ENCODE data around the gene TMC1.

TMC1 gene

GRCh38 chr9:72596451-72597180, 75.2 kb downstream of the TMC1 start:
- H3K27ac Mint-ChIP-seq, result no peak overlapping the region
- H3K4me3 Mint-ChIP-seq, result peak overlapping the region; percentile 0
- peaks cover 7% of the 10 kb centered on the region for H3K27me3 Mint-ChIP-seq (ENCODE audit: low read depth)
- no peak for DNase-seq (ENCODE audit: low spot score)
- peaks cover 14% of the 10 kb centered on the region for H3K4me1 Mint-ChIP-seq (ENCODE audit: low read depth)
- no peaks in the 10 kb centered on the region for H3K9me3 Mint-ChIP-seq
- H3K36me3 Mint-ChIP-seq (ENCODE audit: low read depth), result no peaks in the 10 kb centered on the region

- Mint-ChIP-seq H3K36me3 (ENCODE audit: low read depth) (no peaks in the 10 kb centered on the region), H3K27me3 (ENCODE audit: low read depth) (peaks cover 7% of the 10 kb centered on the region), H3K27ac (no peak overlapping the region), H3K4me1 (ENCODE audit: low read depth) (peaks cover 12% of the 10 kb centered on the region), H3K4me3 (no peak overlapping the region), H3K9me3 (no peaks in the 10 kb centered on the region)
- no peak for DNase-seq (ENCODE audit: low spot score)
Measured at GRCh38 chr9:72597181-72597517, 75.7 kb downstream of the TMC1 start.

GRCh38 chr9:72597601-72598000, 76.2 kb downstream of the TMC1 start:
- H3K4me1 Mint-ChIP-seq (ENCODE audit: low read depth), result peaks cover 9% of the 10 kb centered on the region
- no peaks in the 10 kb centered on the region for H3K36me3 Mint-ChIP-seq (ENCODE audit: low read depth)
- H3K9me3 Mint-ChIP-seq, result no peaks in the 10 kb centered on the region
- peaks cover 7% of the 10 kb centered on the region for H3K27me3 Mint-ChIP-seq (ENCODE audit: low read depth)
- H3K4me3 Mint-ChIP-seq, result no peak overlapping the region
- no peak overlapping the region for H3K27ac Mint-ChIP-seq
- no peak for DNase-seq (ENCODE audit: low spot score)

- no peak for DNase-seq (ENCODE audit: low spot score)
- peaks cover 9% of the 10 kb centered on the region for H3K4me1 Mint-ChIP-seq (ENCODE audit: low read depth)
- no peak overlapping the region for H3K27ac Mint-ChIP-seq
- H3K4me3 Mint-ChIP-seq, result no peak overlapping the region
- no peaks in the 10 kb centered on the region for H3K36me3 Mint-ChIP-seq (ENCODE audit: low read depth)
- H3K27me3 Mint-ChIP-seq (ENCODE audit: low read depth), result peaks cover 7% of the 10 kb centered on the region
- no peaks in the 10 kb centered on the region for H3K9me3 Mint-ChIP-seq
Measured at GRCh38 chr9:72598639-72599038, 77.2 kb downstream of the TMC1 start.

GRCh38 chr9:72599874-72600534, 78.6 kb downstream of the TMC1 start:
- no peaks in the 10 kb centered on the region for H3K36me3 Mint-ChIP-seq (ENCODE audit: low read depth)
- peaks cover 2% of the 10 kb centered on the region for H3K27me3 Mint-ChIP-seq (ENCODE audit: low read depth)
- H3K27ac Mint-ChIP-seq, result no peak overlapping the region
- H3K4me1 Mint-ChIP-seq (ENCODE audit: low read depth), result peaks cover 9% of the 10 kb centered on the region
- no peaks in the 10 kb centered on the region for H3K9me3 Mint-ChIP-seq
- DNase-seq (ENCODE audit: low spot score), result no peak
- no peak overlapping the region for H3K4me3 Mint-ChIP-seq

- Mint-ChIP-seq H3K9me3 (no peaks in the 10 kb centered on the region), H3K27me3 (ENCODE audit: low read depth) (peaks cover 2% of the 10 kb centered on the region), H3K36me3 (ENCODE audit: low read depth) (no peaks in the 10 kb centered on the region), H3K4me3 (no peak overlapping the region), H3K4me1 (ENCODE audit: low read depth) (peaks cover 9% of the 10 kb centered on the region), H3K27ac (no peak overlapping the region)
- DNase-seq (ENCODE audit: low spot score), result no peak
Measured at GRCh38 chr9:72600671-72601070, 79.3 kb downstream of the TMC1 start.

GRCh38 chr9:72601615-72602014, 80.2 kb downstream of the TMC1 start:
- Mint-ChIP-seq H3K9me3 (no peaks in the 10 kb centered on the region), H3K4me1 (ENCODE audit: low read depth) (peaks cover 3% of the 10 kb centered on the region), H3K4me3 (no peak overlapping the region), H3K36me3 (ENCODE audit: low read depth) (no peaks in the 10 kb centered on the region), H3K27ac (no peak overlapping the region), H3K27me3 (ENCODE audit: low read depth) (peaks cover 2% of the 10 kb centered on the region)
- no peak for DNase-seq (ENCODE audit: low spot score)

GRCh38 chr9:72612449-72612848, 91.0 kb downstream of the TMC1 start:
- no peak overlapping the region for H3K4me3 Mint-ChIP-seq
- DNase-seq (ENCODE audit: low spot score), result no peak
- no peaks in the 10 kb centered on the region for H3K9me3 Mint-ChIP-seq
- H3K27ac Mint-ChIP-seq, result no peak overlapping the region
- H3K27me3 Mint-ChIP-seq (ENCODE audit: low read depth), result peaks cover 2% of the 10 kb centered on the region
- H3K36me3 Mint-ChIP-seq (ENCODE audit: low read depth), result no peaks in the 10 kb centered on the region
- no peaks in the 10 kb centered on the region for H3K4me1 Mint-ChIP-seq (ENCODE audit: low read depth)

- no peak for DNase-seq (ENCODE audit: low spot score)
- H3K27ac Mint-ChIP-seq, result no peak overlapping the region
- no peaks in the 10 kb centered on the region for H3K36me3 Mint-ChIP-seq (ENCODE audit: low read depth)
- H3K9me3 Mint-ChIP-seq, result no peaks in the 10 kb centered on the region
- peaks cover 2% of the 10 kb centered on the region for H3K27me3 Mint-ChIP-seq (ENCODE audit: low read depth)
- H3K4me1 Mint-ChIP-seq (ENCODE audit: low read depth), result no peaks in the 10 kb centered on the region
- H3K4me3 Mint-ChIP-seq, result no peak overlapping the region
Measured at GRCh38 chr9:72614067-72614466, 92.7 kb downstream of the TMC1 start.

GRCh38 chr9:72615931-72616330, 94.5 kb downstream of the TMC1 start:
- no peak for DNase-seq (ENCODE audit: low spot score)
- H3K36me3 Mint-ChIP-seq (ENCODE audit: low read depth), result no peaks in the 10 kb centered on the region
- H3K4me1 Mint-ChIP-seq (ENCODE audit: low read depth), result no peaks in the 10 kb centered on the region
- no peaks in the 10 kb centered on the region for H3K9me3 Mint-ChIP-seq
- H3K27me3 Mint-ChIP-seq (ENCODE audit: low read depth), result no peaks in the 10 kb centered on the region
- no peak overlapping the region for H3K4me3 Mint-ChIP-seq
- no peak overlapping the region for H3K27ac Mint-ChIP-seq

GRCh38 chr9:72618811-72619210, 97.4 kb downstream of the TMC1 start:
- H3K27me3 Mint-ChIP-seq (ENCODE audit: low read depth), result peaks cover 6% of the 10 kb centered on the region
- H3K36me3 Mint-ChIP-seq (ENCODE audit: low read depth), result no peaks in the 10 kb centered on the region
- no peaks in the 10 kb centered on the region for H3K4me1 Mint-ChIP-seq (ENCODE audit: low read depth)
- no peak for DNase-seq (ENCODE audit: low spot score)
- H3K4me3 Mint-ChIP-seq, result no peak overlapping the region
- no peak overlapping the region for H3K27ac Mint-ChIP-seq
- H3K9me3 Mint-ChIP-seq, result no peaks in the 10 kb centered on the region

- no peaks in the 10 kb centered on the region for H3K36me3 Mint-ChIP-seq (ENCODE audit: low read depth)
- no peaks in the 10 kb centered on the region for H3K4me1 Mint-ChIP-seq (ENCODE audit: low read depth)
- H3K27ac Mint-ChIP-seq, result no peak overlapping the region
- DNase-seq (ENCODE audit: low spot score), result no peak
- no peak overlapping the region for H3K4me3 Mint-ChIP-seq
- peaks cover 6% of the 10 kb centered on the region for H3K27me3 Mint-ChIP-seq (ENCODE audit: low read depth)
- no peaks in the 10 kb centered on the region for H3K9me3 Mint-ChIP-seq
Measured at GRCh38 chr9:72622186-72622585, 100.8 kb downstream of the TMC1 start.

GRCh38 chr9:72623156-72623555, 101.7 kb downstream of the TMC1 start:
- Mint-ChIP-seq H3K27ac (no peak overlapping the region), H3K9me3 (no peaks in the 10 kb centered on the region), H3K27me3 (ENCODE audit: low read depth) (peaks cover 6% of the 10 kb centered on the region), H3K36me3 (ENCODE audit: low read depth) (no peaks in the 10 kb centered on the region), H3K4me3 (no peak overlapping the region), H3K4me1 (ENCODE audit: low read depth) (no peaks in the 10 kb centered on the region)
- no peak for DNase-seq (ENCODE audit: low spot score)

- Mint-ChIP-seq H3K27ac (no peak overlapping the region), H3K4me1 (ENCODE audit: low read depth) (no peaks in the 10 kb centered on the region), H3K27me3 (ENCODE audit: low read depth) (peaks cover 4% of the 10 kb centered on the region), H3K9me3 (peaks cover 7% of the 10 kb centered on the region), H3K36me3 (ENCODE audit: low read depth) (no peaks in the 10 kb centered on the region), H3K4me3 (no peak overlapping the region)
- no peak for DNase-seq (ENCODE audit: low spot score)
Measured at GRCh38 chr9:72627147-72627546, 105.7 kb downstream of the TMC1 start.
